ENCODE results near the gene MYORG.
A peak's percentile ranks its signal among the peaks of the same experiment; 100 is the strongest.

MYORG gene

DNA sequence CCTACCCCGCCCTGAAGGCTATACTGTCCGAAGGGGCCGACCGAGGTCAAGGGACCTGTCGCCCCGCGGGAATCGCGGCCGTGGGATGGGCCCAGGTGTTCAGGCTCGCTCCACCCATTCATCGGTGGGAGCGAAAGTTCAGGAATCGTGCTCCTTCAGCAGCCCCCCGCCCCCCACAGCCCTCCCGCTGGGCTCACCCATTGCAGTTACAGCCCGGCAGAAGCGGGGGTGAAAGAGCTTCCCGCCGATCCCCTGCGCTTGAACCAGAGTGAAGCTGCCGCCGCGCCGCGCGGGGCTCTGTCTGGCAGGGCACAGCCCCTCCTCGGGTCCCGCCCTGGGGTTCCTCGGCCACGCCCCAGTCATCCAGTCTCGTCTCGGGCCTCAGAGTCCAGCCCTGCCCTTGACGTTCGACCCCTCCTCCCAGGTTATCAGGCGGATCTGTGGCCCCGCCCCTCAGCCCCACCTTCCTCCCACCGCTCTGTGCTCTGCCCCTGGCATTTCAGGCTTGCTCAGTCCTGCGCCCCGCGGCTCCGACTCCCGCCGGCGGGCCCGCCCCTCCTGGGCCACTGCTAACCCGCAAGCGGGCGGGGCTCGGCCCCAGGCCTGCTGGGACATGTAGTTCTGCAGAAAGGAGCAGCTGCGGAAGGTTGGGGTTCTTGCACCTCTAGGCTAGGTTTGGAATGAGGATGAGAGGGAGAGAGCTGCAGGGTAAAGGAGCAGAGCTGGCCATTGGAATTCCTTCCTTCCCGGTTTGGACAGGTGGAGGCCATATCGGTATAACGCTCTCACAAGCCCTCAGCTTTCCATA lies at the start of gene MYORG:
MYORG (minus strand) TSS at position 303 of the 808 bp plus-strand sequence. CDS start 3,955 bp downstream, outside the sequence.
- DNase-seq = peak; percentile 95

DNA sequence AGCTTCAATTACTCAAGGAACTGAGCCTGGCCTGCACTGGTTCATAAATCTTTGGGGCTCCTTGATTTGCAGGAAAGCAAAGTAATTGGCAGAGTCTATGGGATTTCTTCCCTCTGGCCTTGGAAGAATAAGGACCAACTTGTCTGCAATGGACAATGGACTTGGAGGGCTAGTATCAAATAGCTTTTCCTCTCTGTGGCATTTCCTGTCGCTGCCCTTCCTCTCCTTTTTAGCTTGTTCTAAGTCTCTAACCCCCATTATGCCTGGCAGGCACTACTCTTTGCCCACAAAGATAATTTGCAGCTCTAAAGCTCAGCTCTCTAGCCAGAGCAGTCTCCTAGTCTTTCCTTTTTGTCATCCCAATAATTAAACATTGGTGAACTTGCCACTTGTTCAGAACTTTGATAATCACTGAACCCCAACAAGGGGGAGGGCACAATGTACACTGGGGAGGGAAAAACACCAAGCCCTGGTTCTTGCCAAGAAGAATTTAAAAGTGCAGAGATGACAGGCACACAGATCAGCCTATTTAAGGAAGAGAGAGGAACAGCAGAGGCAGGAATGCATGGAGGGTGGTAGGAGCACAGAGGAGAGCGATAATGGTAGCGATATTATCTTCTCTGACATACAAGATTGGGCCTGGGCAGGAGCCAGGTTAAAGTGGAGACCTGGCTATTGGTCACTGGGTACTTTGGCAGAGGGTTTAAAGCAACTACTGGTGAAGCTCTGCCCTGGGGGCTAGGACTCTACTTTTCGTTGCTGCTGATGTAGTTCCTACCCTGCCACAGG lies 43.2 kb upstream of the MYORG start:
- DNase-seq = no peak

DNA sequence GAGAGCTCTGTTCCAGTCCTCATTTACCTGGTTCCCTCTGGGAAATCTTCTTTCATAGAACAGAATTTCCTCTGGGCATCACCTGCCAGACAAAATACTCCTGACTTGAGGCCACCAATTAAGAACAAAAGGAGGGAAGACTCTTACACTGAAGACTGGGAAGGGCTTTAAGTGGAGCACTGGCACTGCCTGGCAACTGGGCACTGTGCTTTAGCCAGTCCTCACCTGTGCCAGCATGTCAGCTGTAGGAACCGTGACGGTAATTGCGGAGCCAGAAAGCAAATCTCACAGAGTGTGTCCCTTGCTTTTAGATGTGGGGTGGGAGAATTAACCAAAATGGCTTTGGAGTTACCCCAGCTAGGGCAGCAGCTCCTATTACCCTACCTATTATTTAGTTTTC lies 41.0 kb upstream of the MYORG start:
- DNase-seq = no peak

DNA sequence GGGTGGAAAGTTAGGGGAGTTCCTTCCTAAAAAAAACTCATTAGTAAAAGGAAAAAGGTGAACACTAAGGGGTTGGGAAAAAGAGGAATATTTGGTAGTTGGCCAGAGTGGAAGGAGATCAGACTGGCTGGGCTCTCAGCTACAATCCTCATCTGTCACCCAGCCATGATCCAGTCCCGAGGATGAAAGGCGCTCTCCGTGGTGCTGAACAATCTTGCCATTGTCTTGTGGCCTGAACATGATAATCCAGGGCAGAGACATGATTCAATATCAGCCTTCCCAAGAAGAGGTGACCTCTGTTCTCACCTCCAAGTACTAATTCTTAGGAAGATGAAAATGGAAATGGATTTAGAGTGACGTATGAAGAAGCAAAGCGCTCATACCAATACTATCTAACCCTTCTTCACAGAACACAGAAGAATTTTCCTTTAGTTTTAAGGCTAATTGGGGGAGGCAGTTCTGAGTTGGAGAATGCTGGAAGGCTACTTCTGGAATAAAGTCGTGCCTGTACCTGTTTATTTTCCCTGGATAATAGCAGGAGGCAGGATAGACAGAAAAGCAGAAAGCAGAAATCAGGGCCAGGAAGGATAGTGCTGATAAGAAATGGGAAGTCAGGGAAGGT lies 36.6 kb upstream of the MYORG start:
- no peak for DNase-seq

DNA sequence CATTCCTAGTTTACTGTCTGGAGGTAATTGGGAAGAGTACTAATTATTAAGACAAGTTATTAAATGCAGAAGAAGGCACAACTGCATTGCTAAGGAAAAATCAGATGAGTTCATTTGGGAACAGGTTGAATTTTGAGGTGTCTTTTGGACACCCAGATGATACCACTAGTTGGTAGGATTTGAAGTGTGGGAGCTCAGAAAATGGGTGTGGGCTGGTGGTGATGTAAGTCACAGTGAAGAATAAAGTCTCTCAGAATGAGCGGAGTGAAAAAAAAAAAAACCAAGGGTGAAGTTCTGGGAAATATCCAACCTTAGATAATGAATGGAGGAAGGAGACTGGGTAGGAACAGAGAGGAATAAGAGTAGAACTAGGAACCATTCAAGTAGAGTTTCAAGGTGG lies 35.6 kb upstream of the MYORG start:
- no peak for DNase-seq

DNA sequence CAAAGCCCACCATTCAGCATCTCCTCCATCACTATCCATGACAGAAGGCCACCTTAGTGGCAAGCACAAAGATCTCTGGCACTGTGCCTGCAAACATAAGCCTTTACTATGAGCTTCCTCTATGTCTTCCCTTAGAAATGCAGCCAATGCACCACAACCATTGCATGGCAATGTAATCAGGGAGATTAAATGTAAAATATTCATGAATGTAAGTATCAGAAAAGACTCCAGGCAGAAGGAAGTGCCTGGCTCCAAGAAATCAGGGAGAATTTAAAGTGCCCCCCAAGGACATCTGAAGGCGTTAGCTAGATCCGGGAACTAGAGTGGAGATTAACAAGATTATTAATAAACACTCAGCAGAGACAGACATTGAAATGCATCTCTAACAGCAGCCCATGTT lies 32.5 kb upstream of the MYORG start:
- no peak for DNase-seq

DNA sequence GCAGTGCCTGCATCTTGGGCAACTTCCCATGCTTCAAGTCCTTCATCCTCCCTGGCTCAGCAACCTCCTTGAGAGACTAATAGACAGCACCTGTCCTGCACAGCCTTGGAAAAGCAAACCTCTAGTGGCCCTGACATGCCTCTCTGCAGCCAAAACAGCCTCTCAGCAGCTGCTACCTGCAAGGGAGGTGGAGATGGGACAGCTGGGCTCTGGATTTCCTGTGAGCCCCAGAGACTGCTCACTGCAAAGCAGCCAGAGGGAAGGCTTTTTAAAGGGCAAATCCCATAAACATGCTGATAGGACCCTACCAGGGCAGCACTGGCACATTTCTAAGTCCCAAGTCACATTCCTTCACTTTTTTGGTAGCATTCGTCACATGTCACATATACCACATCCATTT lies 31.5 kb upstream of the MYORG start:
- no peak for DNase-seq

DNA sequence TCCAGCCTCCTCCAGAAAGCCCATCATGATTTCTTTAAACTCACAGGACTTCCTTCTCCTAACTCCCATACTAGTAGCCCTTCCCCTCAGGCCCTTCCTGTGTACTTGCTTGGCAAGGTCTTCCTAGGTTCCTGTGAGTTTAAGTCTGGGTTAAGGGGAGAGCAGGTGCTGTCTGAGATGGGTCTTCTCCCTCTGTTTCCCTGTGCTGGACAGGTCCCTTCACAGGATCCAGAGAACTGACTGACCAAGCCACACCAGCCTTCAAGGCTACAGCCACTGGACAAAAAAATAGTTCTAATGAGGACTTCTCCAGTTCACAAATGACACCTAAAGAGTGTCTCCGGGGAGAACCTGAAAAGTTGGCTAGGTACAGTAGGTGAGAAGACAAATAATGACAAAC lies 29.5 kb upstream of the MYORG start:
- no peak for DNase-seq

DNA sequence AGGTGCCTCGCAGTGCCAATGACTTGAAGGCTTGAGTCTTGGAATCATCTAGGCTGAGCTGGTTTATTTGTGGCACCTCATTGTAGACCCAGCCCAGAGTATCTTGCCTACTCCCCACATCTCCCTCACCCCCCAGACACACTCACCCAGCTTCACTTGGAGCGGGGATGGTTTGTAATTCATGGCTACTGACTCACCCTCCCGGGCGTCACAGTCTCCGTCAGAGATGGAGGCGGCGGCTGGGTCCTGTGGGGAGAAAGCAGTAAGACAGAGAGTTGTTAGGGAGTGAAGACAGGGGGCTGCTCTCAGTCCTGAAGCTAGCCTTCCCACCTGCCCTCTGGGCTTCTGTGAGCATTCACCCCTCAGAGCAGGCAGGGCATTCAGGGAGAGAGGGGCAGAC lies 29.0 kb upstream of the MYORG start:
- DNase-seq = no peak

DNA sequence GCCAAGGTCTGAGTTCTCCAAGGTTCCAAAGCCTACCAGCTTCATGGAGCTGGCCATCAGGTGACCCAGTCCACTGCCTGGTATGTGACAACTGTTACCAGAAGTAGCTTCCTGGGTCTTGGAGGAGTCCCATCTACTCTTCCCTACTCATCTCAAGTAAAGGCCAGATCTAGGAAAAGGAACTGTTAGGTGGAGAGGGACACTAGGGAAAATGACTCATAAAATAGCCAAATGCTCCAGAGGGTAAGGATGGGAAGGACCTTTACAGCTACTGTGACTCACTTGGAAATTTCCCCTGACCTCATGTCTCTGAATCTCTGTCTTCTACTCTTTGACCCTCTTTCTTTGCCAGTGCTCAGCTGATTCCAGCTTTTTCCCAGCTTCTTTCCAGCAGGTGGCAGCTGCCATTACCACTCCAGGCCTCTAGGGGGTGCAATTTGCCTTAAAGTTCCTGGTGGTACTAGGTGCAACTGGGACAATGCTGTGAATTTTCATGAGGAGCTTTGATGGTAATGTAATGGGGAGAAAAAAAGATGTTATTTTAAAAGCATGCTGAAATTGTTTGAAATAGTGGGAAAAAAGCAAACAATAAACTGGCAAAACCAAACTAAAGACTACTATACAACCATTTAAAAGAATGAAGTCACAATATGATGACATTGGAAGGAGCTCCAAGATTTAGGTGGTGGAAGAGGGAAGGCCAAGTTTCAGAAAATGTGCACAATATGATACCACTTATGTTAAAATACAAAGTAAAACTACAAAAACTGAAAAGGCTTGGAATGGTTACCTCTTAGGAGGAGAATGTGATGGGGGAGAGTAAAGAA lies 27.1 kb upstream of the MYORG start:
- DNase-seq = peak; percentile 15

DNA sequence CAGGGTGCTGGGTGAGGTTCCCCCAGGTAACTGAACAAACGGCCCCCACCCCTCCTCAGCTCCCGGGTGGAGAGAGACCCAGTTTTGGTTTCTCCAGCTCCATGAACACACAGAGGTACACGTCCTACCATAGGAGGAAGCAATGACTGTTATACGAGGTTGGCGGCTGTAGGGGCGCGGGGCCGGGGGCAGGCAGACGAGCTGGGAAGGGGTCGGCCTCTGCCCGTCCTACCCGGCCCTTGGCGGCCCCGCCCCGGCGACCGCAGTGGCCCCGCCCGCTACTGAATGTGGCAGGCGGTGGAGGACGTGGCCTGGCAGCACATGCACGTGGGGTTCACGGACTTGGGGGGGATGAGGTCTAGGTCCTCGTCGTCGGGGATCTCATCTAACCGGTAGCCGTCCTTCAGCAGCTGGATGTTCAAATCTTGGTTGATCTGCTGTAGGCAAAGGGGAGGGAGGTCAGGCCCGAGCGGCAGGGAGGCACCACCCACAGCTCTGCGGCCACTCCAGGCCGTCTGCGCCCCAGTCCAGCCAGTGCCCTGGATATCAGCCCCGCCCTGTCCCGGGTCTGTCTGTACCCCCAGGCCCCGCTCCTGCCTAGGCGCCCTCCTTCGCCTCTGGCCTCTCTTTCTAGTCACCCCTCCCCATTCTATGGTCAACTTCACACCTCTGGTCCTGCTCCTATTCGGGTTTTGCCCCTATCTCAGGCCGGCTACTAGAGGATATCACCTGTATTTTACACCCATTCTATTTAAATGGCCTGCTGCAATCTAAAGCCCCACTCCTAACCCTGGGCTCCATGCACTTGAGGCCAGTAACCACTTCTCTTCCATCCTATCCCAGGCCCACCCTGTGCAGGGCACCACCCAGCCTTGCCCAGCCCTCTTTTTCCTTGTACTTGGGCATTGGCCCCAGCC lies 24.2 kb upstream of the MYORG start:
- DNase-seq = no peak

DNA sequence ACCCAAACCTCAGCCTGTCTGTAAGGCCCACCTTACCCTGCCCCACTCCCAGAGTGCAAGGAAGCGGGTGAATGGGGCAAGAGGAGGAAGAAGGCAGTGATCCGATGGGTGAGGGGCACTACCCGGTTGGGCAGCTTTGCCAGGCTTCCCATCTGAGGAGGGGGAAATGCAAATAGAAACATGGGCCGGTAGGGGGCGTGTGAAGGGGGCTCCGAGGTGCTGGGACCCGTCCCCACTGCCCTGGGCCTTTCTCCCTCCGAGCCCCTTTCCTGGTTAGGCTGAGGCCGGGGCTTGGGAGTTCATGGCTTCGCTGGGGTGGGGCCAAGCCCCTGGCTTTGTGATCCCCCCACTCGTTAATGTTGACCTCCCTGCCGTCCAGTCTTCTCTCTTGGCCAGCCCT lies 23.6 kb upstream of the MYORG start:
- DNase-seq = no peak

DNA sequence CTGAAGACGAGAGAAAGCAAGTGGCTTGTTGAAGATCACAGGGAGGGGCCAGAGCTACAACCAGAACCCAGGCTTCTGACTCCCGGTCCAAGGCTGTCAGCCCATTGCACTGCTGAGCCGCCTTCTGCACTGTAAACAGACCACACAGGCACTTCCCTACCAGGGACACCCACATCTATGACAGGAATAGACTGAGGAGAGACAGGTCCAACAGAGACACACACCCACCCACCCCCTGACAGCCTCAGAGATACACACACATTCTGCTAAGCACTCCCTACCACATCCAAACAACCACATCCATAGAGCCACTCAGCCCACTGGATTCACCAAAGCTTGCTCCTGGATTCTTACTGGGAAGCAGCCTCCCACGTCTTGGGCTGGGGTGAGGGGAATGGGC lies 23.0 kb upstream of the MYORG start:
- DNase-seq = no peak

DNA sequence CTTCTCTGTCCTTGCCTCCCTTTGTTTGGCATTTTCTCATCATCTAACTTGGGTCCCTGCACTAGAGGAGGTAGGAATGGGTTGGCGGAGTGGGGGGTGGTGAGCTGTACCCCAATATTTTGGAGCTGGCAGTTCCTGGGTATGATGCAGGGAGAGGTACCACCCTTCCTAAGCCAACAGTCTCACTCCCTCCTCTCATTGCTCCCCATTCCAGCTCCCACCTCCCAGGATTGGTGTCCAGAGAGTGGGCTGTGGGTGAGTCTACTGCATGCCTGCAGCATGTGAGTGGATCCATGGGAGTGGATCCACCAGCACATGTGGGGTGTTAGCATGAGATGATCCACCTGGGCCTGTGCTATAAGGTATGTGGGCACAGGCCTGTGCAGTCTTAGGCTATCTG lies 22.2 kb upstream of the MYORG start:
- DNase-seq = no peak

DNA sequence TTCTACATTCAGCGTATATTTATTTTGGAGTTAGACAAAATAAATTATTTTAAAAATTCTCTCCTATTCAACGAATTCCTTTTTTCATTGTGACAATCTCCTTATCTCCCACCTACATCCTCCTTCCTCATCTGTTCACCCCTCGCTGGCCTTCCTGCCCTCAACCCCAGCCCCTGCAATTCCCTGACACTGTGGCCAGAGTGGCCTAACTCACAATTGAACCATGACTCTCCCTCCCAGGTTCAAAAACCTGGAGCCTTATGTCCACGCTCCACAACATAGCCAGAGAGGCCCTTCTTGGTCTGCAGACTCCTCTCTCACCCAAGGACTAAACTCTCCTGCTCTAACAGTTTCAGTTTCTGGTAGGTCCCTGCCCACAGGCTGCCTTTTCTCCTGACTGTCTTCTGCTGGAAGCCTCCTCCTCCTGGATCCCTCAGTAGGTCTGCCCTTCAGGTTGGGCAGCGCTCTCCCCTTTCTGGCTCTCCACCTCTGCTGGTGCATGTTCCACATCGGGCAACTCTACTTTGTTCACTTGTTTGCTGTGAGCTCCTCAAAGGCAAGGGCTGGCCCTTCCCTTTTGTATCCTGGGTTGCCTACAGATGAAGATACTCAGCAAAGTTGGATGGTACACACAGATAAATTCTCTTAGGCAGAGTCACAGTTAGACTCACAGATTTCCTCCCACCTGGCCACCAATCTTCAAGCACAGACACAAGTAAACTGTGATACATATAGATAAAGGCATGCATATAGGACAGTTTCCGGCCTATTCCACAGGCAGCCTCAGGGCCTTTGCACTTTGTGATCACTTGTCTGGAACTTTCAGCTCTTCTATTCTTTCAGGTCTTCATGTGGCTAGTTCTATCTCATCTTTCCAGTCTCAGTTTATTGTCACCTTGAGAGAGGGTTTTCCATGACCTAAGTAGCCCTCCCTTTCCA lies 19.8 kb upstream of the MYORG start:
- no peak for DNase-seq

DNA sequence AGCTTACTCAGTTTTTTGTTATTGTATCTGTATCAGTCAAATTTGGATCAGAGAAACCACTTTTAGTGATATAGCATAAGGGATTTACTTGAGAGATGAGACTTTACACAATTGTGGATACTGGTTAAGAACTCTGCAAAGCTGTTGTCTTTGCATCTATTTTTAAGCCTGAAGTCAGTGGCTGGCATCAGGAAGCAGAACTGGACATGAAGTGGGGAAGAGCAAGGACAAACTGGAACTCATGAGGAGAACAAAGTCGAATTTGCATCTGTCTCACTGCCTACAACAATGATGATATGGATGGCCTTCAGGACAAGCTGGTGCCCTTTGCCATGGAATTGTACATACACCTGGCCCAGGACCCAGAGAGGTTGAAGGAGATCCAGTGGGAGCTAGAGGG lies 15.8 kb upstream of the MYORG start:
- no peak for DNase-seq

DNA sequence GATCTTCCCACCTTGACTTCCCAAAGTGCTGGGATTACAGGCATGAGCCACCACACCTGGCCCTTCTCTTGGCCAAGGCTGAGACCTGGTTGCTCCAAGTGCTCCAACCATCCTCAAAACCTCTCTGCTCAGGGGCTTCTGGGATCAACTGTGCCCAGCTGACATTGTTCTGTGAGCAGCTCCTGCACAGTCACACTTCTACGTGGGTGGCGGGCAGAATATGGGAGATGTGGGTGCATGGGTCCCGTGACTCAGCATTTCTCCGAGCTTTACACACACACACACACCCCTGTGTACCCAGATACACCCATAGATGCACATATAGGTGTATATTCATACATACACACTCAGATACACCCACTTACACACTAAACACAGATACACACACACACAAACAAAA lies 10.5 kb upstream of the MYORG start:
- no peak for DNase-seq

DNA sequence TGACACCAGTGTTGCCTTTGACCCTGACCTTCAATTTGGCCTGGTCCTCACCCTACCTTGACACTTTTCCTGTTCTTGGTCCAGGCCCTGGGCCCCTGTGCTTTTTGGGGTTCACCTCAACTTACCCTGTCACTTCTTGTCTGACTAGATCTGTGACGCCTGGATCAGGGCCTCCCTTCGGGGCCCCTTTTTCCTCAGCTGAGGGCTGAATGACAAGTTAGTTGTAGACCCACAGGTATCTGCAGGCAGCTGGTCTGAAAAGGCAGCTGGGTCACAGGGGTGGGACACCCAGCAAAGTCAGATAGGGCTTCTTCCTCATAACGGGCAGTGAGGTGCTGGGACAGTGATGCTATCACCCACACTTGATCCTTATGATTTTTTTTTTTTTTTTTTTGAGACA lies 10.0 kb upstream of the MYORG start:
- no peak for DNase-seq

DNA sequence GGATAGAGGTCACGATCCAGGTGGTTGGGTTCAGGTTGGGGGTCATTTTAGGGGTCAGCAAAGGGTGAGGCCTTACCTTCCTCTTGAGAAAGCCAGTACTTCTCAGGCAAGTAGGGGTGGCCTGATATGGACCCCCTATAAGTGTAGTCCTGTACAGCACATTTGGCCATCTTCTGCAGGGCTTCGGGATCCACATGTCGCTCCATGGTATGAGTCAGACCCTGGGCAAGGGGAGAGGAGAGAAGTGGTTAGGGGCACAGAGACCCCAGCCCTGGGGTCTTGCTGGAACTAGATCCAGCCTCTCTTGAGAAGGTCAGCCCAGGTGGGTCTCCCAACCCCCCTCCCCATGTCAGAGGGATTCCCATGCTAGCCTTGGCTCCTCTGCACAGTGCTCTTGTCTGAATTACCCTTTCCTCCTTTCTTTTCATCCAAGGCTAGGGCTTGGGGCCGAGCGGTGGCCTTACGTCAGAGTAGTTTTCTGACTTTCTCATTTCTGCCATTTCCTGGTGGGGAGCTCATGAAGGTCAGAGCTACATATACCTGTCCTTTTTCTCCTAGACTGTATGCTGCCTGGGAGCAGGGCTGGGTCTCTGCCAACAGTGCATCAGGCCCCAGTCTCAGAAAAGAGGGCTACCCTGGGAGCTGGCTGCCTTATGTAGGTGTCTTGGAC lies 9.0 kb upstream of the MYORG start:
- DNase-seq = no peak
